Right lobe of liver (tissue), 4 donors: ENCODE data around the gene PTK6.

Source experiments
- CTCF ChIP-seq, 4 donors: fragments of 200-600 bp in 3 of 4; fragments of 450-650 bp in 1 of 4; IDR thresholded peaks; one replicate each; pipeline versions ENCODE4 v1.5.1 to v1.8.0; 2016 to 2022; ENCODE audit warnings: antibody characterized with exemption in 4 of 4, mild to moderate bottlenecking in 2 of 4
- POLR2A ChIP-seq: fragments of 450-650 bp; IDR thresholded peaks from one replicate; pipeline ENCODE4 v1.6.1; 2017; ENCODE audit warnings: antibody characterized with exemption, mild to moderate bottlenecking
- donor health status: DM: no; HTN: no; CAD: no.
- donor health status: DM: no; HTN: no; CAD: no.
- donor health status: DM: no; HTN: yes; CAD: no.

DNA sequence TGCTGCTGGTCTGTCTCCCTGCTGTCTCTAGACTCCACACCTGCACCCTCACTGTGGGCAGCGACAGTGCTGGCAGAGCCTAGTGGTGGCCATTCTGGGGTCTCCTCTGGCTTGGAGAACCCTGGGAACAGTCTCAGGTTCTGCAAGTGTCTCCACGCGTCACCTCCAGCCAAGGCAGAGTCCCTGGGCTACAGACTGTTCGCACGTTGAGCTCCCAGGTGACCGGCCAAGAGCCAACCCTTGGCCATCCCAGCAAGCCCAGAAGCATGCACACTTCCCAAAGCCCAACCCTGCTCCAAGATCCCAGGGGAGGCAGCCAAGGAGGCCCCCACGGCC is 43.1 kb downstream of the PTK6 start:
- TF ChIP-seq POLR2A (no peak), CTCF (IDR thresholded peaks at IDR 0.05) (no peak)
